Cardiac fibroblast (primary cell): ENCODE measurements around the gene ARID3B.

Experiments
- DNase-seq, 2 donors: peaks; one replicate each; pipeline versions ENCODE4 v3.0.0 to v3.0.0-alpha.2; 2010; ENCODE audit warnings: low read depth in 2 of 2
- H3K4me3 ChIP-seq, 2 donors: replicated peaks in 1 of 2; 1 replicate in 1 of 2; 2 replicates in 1 of 2; pipeline ENCODE4 v1.5.1; 2011; ENCODE audit warnings: low read depth in 2 of 2, low read length in 2 of 2, mild to moderate bottlenecking in 2 of 2, moderate library complexity in 1 of 2
- TF ChIP-seq, protein P1 (sequence below): IDR thresholded peaks from one replicate; pipeline ENCODE4 v1.5.1; 2011; ENCODE audit warnings: low read depth, mild to moderate bottlenecking, low read length, inconsistent platforms

The ARID3B gene

DNA sequence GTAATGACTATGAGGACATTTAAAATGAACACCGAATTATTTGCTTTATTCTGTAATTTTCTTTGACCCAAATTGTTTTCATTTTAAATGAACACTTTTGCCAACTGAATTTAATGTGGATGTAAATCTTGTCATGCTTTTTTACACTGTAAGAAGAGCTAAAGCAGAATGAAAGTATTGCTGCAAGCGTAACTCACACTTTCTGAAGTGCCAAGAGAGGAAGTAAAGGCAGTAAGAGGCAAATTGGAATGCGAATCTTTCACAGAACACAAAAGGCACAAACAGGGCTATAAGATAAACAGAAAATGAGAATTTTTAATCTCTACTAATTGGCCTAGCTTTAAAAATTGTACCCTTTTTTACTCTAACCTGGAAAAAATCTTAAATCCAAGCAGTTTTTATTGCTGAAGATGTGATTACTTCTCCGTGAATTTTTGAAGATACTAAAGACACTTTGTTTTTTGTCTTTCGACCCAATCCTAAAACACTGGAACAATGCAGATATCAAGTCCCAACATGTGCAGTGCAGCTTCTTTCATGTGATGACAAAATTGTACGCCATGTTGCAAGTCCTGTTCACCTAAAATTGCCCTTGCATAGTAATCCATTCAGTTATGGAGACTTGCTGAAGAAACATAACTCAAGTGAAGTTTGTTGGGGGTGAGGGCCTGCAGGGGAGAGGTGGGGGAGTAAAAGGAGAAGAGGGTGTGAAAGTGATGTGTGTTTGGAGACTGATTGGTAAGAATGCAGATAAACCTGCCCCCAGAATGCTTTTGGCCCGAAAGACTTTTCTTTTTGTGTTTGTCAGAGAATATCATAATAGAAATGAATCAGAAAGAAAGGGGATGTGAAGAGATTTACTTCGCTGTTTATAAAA lies 1.4 kb downstream of the ARID3B start:
- no peak for DNase-seq
- H3K4me3 ChIP-seq: no peak overlapping the region
- TF ChIP-seq, protein P1, sequence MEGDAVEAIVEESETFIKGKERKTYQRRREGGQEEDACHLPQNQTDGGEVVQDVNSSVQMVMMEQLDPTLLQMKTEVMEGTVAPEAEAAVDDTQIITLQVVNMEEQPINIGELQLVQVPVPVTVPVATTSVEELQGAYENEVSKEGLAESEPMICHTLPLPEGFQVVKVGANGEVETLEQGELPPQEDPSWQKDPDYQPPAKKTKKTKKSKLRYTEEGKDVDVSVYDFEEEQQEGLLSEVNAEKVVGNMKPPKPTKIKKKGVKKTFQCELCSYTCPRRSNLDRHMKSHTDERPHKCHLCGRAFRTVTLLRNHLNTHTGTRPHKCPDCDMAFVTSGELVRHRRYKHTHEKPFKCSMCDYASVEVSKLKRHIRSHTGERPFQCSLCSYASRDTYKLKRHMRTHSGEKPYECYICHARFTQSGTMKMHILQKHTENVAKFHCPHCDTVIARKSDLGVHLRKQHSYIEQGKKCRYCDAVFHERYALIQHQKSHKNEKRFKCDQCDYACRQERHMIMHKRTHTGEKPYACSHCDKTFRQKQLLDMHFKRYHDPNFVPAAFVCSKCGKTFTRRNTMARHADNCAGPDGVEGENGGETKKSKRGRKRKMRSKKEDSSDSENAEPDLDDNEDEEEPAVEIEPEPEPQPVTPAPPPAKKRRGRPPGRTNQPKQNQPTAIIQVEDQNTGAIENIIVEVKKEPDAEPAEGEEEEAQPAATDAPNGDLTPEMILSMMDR: no peak

DNA sequence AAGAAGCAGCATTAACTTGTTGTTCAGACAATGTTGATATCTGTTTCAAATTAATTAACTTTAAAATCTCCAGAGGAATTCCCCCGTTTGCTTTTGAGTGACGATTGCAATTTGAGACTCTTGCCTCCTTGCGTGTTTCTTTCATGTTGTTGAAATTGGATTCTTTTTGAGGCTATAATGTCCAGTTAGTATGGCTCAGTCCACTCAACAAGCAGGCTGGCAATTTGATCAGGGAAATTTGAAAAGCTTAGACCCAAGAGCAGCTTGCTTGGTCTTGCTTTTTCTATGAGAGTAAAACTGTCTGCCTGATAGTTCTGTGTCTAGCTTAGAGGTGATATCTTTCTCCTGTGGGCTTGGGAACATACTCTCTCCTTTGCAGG lies 2.0 kb downstream of the ARID3B start:
- H3K4me3 ChIP-seq: no peak overlapping the region
- TF ChIP-seq, protein P1: no peak
- no peak for DNase-seq

DNA sequence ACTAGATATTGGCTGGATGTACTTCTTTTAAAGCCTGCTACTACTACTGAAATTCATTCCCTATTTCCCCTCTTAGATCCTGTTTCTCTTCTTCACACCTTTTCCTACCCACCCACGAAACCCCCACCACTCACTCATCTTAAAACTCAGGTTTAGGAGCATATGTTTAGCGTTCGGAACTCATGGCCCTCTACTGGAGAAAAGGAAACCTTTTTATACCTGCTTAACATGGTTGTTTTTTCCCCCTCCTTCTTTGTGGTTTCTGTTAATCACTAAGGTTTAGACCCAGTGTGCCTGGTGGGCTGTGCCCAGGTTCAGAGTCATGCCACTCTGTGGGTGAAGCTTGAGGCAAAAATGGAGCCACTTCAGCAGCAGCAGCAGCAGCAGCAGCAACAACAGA lies 2.6 kb downstream of the ARID3B start:
- H3K4me3 ChIP-seq: no peak overlapping the region
- no peak for DNase-seq
- TF ChIP-seq, protein P1: no peak

DNA sequence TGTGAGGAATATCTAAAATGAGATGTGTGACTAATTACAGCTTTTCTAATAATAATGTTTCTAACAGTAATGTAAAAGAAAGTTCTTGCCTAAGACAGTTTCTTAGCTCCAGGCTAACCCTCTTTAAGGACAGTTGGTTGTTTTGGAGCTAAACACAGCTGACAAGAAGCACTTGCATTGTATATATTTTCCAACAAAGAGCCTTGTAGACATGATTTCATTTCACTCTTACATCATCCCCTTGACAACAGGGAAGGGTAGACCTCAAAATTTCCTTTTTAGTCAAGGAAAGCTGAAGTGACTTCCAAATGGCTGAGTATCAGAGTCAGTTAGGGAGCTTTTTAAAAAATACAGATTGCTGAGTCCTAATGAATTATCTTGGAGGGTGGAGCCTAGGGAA lies 4.1 kb downstream of the ARID3B start:
- TF ChIP-seq, protein P1: no peak
- peak in 1 of 2 donors; percentile 16 for DNase-seq
- H3K4me3 ChIP-seq: no peak overlapping the region

DNA sequence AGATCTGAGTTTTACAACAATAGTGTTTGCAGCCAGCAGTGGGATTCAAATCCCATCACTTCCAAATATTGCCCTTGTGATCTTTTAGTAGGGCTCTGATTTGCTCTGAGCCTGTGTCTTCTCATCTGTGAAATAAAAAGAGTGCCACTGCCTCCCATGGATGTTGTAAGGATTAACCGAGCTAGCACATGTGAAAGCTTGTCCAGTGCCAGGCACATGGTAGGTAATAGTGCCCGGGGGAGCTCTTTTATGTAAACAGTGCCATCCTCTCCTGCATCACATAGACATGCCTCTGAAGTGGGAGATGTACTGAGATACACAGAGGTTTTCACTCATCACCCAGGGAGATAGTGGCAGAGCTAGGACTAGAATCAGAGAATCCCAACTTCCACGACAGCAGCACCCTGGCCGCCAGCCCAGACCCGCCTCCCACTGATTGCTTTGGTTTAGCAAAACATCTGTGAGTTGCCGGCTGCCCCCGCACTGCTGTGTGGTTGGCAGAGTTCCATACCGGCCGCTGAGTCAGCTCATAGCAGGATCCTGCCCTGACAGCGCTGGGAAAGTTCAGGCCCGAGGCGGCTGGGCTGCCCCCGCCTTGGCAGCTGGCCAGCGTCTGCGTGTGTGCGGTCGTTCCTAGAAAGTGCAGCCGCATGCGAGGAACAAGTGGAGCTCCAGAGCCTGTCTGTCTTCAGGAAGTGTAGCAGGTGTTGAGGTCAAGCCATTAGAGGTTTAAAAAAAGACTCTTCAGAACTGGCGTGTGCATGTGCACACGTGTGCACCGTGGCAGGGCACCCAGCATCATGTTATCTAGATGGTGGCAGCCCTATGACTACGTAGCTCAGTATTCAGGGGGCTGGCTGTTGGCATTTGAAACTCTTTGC lies 5.0 kb downstream of the ARID3B start:
- TF ChIP-seq, protein P1: no peak
- no peak overlapping the region for H3K4me3 ChIP-seq
- DNase-seq: peak; percentile 100

DNA sequence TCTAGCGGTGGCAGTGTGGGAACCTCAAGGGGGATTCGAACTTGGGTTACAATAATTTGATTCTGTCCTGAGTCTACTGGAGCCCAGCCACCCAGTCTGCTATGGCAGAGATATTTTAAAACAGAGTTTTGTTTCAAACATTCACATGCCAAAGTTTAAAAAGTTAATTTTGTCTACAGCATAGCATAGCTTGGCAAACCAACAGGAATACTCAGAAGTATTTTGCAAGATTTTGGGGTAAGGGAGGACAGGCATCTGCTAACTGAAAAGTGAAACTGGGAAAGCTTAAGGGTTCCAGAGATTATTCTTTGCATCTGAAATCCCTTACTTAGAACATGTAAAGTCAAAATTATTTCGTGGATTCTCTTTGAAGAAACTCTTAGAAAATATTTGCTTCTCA lies 6.6 kb downstream of the ARID3B start:
- no peak for DNase-seq
- TF ChIP-seq, protein P1: no peak
- no peak overlapping the region for H3K4me3 ChIP-seq
